ENCODE measurements around the gene WTAP.

- TF ChIP-seq POLR2A (IDR thresholded peaks at IDR 0.05) (peak in 1 of 2 donors; percentile 76), CTCF (IDR thresholded peaks at IDR 0.05) (no peak)
Observed at GRCh38 chr6:159790149-159790955, 63.0 kb downstream of the WTAP start, which contains the start of gene MRPL18.

Data from thyroid gland (tissue), 4 donors.